Stimulated activated CD8-positive, alpha-beta memory T cell treated with anti-CD3 and anti-CD28 coated beads, Interleukin-12 subunit alpha, Interleukin-12 subunit beta, amount 100 ng/mL, for 24 hours (primary cell): ENCODE data around the gene KCMF1.

Source experiments
- DNase-seq: peaks from one replicate; pipeline ENCODE4 v3.0.0-alpha.2; 2020; ENCODE audit errors: extremely low read depth

Gene KCMF1

DNA sequence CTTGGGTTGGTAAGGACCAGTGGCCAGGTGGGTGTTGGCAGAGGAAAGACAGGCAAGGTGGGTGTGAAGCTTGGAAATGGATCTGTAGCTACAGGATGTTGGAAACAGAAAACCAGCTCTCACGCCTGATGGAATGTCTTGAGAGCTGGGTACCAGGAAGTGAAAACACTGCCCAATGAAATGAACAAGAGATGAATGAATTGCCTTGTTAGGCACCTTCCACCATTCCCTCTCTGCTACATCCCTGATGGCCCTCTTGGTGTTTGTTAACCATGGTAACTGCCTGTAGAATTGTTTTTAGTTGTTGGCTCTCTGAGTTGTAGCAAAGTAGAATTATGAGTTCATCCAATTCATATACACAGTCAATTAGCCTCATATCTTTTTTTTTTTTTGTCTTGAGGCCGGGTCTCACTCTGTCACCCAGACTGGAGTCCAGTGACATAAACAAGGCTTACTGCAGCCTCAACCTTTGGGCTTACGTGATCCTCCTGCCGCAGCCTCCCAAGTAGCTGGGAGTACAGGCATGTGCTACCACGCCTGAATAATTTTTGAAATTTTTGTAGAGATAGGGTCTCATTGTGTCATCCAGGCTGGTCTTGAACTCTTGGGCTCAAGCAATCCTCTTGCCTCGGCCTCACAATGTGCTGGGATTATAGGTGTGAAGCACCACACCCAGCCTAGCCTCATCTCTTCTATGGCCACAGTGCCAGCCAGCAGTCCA lies 9.5 kb downstream of the KCMF1 start:
- no peak for DNase-seq

DNA sequence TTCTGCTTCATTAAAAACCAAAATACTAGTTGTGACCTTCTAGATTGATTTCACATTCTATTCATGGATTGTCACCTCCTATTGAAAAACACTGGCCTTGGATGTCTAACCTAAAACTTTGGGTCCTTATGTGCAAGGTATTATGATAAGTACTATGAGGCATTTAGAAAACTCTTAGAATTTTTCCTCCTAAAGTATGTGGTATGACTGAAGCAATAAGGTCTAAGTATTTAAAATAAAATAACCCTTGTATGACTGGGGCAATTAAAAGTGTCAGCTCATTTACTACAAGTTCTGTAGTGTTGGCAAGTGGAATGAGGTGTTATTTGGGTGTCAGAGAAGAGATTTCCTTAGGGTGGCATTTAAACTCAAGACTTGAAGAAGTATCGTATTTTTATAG lies 15.1 kb downstream of the KCMF1 start:
- no peak for DNase-seq

DNA sequence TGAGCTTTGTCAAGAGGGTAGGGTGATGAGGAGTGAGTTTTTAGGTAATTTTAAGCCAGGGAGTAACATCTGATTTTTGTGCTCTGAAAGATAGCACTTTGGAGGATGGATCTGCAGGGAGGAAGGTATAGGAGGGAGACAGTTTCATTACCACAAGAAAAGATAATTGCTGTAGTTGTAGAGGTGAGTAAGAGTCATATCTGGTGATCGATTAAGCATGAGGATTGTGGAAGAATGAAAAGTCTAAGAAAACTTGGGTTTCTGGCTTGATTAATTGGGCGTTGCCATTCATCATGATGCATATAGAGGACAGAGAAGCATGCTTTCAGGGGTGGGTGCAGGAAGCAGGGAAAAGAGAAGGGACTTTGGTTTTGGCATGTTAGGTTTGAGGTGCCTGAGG lies 18.5 kb downstream of the KCMF1 start:
- no peak for DNase-seq

DNA sequence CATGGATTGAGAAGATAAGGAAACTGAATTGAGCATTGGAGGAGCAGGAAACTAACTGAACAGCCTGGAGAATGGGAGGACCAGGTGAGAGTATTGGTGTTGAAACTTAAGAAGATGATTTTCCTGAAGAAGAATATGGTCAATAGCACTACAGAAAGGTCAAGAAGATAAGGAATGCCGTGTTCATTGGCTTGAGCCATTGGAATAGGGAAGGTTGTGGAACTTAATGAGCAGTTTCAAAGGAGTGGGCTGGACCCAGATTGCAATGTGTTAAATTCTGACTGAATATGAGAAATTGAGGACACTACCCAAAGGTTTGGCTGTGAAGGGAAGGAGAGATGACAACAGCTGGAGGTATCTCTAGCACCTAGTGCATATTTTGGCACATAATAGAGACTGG lies 19.0 kb downstream of the KCMF1 start:
- DNase-seq: no peak

DNA sequence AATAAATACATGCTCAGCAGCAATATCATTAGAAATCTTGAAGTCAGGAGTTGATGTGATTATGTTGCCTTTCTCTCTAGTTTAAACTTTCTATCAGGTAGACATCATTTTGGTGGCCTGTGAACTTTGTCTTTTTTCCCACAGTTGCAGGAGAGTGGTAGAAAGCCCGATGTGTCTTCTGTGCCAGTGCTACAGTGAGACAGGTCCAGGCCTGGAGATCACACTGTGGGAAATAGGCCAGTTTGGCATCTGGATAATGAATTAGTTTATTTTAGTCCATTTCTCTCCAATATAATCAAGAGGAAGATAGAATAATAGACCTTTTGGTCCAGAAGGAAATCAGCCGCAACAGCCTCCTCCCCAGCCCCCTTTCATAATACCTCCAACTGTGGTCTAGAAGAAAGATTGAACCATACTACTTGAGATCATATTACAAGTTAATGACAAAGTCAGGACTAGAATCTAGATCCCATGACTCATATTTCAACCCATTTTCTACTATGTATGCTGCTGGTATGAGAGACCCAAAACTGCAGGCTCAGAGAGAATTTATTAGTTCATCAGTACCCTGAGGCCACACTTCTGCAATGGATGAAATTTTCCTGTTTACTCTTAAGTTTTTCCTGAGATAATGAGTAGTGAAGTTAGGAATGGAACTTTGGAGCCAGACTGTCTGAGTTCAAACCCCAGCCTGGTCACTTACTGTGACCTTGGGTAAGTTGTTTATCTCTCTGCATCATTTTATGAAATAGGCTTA lies 20.6 kb downstream of the KCMF1 start:
- DNase-seq: no peak

DNA sequence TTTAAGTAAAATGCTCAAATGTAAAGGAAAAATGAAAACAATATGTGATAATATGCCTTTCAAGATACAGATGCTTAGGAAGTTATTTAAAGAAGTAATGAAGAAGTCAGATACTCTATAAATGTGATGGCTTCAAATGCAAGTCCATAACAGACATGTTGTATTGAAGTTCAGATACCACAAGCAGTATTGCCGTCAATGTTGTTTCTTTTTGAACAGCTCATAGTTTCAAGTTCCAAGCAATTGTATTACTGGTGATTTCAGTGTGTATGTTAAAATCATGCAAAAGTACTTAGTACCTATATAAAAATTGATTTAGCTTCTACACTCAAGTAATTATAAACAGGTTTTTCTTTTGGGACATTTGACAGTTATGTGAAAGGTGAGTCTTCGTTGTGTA lies 24.9 kb downstream of the KCMF1 start:
- DNase-seq: no peak

DNA sequence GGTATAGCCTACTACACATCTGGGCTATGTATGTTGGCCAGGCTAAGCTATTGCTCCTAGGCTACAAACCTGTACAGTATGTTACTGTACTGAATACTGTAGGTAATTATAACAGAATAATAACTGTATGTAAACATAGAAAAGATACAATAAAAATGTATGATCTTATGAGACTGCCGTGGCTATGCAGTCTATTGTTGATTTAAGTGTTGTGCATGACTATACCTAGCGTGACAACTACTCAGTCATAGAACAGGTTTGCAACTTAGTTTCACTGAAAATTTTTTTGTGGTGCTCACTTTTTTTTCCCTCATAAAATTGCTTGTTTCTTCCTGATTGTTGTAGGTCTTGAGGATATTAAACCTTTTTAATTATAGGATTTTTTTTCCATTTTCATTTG lies 25.9 kb downstream of the KCMF1 start:
- DNase-seq: no peak

DNA sequence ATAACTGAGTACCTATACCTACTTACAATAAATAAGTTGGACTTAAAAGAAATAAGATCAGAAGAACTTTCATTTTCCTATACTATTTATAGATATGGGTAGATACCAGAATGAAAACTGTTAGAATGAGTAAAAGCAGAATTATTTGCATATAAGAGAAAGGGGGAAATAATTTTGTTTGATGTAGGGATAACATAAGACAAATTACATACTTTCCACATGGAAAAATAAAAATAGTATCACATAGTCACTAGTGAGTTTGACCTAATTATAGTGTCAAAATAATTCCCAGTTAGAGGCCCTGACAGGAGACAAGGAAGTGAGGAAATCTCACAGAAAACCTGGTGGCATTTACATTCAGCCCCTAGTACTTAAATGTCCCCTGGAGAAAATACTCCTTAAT lies 28.6 kb downstream of the KCMF1 start:
- DNase-seq: no peak

DNA sequence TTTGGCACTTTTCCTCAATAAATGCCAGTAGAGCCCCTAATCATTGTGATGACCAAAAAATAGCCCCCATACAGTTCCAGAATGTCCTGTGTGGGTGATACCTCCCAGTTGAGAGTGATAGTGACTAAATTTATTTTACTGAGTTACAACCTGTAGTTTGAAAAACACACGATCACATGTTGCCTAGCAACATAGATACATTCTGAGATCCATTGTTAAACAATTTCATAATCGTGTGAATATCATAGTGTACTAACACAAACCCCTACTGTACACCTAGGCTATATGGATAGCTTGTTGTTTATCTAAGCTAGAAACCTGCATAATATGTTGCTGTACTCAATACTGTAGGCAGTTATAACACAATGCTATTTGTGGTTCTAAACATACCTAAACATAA lies 30.6 kb downstream of the KCMF1 start:
- DNase-seq: no peak

DNA sequence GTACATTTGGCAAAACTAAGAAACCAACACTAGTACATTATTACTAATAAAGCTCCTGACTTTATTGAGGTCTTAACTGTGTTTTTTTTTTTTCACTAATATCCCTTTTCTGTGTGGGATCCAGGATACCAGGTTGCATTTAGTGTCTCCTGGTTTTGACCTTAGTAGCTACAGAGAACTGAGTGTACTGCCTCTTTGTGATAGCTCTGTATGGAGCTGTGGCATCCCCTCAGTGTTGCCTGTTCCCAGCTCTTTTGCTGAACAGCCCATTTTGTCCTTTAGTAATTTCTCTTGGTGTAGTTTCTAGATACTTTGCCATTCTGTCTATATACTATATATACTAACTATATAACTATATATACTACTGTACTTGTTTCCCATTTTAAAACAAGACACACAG lies 31.6 kb downstream of the KCMF1 start:
- no peak for DNase-seq

DNA sequence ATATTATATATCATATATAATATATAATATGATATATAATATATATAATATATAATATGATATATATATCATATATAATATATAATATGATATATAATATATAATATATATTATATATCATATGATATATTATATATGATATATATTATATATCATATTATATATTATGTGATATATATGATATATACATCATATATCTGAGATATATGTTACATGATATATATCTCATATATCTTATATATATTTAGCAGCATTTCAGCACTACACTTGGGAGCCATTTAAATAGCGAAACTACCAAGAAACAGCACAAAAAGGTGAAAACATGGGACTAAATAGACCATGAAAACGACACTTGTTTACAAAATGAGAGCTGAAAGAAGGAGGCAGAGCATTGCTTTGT lies 37.3 kb downstream of the KCMF1 start:
- no peak for DNase-seq

DNA sequence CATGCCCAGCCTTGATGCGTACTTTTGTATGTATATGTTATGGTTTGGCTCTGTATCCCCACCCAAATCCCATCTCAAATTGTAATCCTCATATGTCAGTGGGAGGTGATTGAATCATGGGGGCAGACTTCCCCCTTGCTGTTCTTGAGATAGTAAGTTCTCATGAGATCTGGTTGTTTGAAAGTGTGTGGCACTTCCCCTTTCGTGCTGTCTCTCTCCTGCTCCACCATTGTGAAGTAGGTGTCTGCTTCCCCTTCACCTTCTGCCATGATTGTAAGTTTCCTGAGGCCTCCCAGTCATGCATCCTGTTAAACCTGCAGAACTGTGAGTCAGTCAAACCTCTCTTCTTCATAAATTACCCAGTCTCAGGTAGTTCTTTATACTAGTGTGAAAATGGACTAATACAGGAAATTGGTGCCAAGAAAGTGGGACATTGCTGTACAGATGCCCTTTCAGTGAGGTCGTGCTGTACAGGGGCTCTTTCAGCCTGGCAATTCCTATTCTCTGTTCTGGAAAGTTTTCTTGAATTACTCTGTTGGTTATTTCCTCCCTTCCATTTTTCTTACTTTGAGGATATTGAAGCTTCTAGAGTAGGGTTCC lies 38.2 kb downstream of the KCMF1 start:
- no peak for DNase-seq

DNA sequence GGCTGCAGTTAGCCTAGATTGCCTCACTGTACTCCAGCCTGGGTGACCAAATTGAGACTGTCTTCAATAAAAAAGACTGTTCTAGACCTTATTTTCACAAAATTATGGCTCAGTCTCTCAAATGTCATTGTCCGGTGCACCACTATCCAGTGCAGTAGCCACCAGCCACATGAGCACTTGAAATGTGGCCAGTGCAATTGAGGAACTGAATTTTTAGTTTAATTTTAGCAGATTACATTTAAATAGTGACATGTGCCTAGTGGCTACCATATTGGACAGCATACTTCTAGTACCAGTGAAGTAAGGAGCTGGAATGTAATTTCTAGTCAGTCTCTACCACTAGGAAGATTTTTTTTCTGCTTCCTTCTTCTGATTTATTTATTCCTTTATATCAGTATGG lies 39.4 kb downstream of the KCMF1 start:
- DNase-seq: no peak

DNA sequence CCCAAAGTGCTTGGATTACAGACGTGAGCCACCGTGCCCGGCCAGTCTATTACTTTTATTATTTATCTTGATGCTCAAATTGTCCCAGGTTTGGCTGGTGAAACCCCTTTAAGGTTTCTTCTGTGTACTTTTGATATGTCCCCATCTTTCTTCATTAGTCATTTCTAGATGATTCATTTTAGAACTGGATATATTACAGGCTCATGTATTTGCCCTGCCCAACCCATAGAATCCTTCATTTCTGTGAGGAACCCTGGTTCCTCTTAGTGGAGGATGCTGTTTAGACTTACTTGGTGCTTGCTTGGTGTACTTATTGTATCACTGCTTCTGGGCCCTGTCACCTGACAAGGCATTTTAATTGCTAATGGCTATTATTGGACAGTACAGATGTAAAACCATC lies 40.1 kb downstream of the KCMF1 start:
- DNase-seq: no peak

DNA sequence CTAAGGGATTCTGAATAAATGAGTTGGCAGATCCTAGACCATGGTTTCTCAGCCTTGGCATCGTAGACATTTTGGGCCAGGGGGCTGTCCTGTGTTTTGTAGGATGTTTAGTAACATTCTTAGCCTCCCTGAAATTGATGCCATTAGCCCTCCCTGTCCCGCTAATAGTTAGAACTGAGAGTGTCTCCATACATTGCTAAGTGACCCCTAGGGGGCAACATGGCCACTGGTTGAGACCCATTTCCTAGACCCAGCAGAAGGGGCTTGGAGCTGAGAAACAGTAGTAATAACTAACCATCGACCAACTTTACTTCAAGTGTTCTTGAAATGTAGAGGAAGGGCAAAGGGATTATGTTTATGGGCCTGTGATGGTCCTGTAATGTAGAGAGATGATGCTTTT lies 40.8 kb downstream of the KCMF1 start:
- no peak for DNase-seq

DNA sequence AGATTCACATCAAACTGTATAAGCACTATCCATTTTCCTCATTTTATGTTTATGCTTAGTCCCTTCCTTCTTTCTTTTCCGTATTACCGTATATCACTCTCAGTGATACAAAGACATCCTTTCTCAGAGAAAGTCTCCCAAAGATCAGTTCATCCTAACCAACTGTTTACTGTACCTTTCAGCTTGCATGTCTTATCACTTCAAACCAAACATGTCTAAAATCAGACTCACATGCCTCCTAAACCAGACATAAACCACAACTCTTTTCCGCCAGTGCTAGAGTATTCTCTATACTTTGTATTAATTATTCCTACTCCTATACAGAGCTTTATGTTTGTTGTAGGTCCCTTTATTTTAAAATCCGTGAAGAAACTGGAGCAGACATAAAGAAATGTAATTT lies 41.5 kb downstream of the KCMF1 start:
- no peak for DNase-seq

DNA sequence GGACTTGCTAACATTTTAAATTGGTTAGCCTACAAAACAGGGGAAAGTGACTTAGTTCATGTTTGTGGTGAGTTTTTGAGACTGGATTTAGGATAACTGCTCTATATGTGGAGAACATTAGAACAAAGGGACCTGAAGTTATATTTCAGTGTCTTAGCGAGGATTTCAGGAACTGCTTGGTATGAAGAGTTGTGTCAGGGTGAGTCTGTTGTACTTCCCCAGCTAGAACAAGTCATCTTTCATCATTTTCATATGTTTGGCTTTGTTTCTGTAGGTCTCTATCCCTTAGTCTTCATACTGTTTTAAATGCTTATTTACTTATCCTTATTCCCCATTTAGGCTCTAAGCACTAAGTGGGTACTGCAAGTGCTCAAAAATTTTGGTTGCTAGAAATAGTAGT lies 41.9 kb downstream of the KCMF1 start:
- DNase-seq: no peak

DNA sequence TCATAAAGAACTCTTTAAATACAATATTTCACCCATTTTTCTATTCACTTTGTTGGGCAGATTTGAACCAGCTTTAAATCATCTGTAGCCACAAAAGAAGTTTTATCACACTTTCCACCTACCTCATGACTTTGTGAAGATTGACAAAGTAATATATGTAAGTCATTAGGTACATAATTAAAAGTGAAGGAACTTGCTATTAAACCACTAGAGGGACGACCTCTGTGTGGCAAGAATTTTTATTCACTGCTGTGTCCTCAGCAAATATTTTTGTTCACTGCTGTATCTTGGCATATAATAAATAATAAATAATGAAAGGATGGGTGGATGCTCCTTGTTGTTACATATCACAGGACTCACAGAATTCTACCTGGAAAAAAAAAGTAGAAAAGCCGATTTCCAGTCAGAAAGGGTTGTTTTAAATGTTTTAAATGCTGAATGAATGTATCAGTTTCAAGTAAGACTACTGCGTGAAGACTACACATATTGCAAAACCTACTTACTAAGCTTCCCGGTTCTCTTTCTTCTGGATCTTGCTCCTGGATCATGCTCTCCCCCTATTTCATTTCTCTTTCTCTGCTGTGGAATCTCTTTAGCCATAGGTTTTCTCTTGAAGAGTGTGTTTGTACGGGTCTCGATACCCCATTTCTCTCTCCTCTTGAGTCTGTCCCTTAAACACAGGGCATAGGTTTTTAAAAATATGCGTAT lies 44.8 kb downstream of the KCMF1 start:
- DNase-seq: no peak

DNA sequence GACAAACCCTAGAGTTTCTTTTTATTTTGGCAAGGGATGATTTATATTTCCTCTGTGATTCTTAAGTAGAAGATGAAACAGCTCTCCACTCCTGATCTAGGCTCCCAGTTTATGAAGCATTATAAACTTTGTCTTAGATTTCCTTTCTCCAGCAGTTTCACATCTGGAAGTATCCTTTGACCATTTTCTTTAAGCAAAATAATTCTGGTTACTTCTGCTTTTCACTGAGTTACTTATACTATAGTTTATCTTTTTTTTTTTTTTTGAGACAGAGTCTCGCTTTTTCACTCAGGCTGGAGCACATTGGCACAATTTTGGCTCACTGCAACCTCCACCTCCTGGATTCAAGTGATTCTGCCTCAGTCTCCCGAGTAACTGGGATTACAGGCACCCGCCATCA lies 45.5 kb downstream of the KCMF1 start:
- DNase-seq: no peak

DNA sequence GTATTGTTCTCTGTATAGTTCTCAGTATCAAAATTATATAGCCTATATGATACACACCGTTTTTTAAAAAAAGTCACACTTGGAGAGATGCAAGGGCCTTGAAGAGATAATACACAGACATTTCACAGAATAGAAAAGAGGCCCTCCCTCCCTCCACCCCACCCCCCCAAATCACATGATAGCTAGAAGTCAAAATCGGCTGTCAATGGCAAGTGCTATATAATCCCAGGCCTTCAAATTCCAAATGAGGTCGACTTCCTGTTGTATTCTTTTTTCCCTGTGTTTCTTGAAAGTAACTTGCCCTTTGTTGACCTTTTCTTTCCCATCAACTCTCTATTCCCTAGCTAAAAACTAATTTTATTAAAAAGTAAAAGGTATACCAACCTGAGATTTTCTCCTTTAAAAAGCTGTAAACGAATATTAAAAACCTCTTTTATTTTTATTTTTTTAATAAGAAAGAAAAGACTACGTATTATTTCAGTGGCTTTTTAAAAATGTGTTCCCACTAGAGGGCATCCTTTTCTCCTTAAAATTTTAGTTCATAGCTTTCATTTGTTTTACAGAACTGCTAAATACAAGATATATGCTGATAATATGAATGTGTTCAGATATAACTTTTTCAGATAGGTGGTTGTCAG lies 46.6 kb downstream of the KCMF1 start:
- DNase-seq: no peak

DNA sequence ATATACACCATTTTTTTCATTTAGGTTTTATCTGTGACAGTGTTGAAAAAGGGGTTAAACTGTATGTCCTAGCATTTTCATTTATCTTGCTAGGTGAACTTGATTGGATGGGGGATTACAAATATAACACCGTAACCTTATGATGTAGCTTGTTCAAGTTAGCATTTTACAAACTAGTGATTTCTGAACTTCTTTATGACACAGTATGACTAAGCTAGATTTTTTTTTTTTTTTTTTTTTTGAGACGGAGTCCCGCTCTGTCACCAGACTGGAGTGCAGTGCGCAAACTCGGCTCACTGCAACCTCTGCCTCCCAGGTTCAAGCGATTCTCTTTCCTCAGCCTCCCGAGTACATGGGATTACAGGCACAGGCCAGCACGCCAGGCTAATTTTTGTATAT lies 47.1 kb downstream of the KCMF1 start:
- DNase-seq: no peak

DNA sequence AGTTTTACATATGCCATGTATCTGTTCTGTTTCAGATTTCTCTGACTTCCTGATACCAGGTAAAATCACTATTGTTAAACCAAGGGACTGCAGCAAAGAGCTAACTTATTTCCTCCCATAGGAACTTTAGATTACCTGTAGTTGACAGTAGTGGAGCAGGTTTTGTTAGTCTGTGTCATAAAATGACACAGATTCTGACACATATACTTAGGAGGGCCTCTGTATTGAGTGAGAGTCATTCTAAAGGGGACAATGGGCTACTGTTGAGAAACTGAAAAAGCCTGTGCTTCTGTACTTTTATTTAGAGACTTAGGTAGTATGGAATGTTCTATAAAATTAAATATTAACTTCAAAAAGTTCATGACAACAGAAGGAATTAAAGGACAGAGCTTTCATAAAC lies 48.2 kb downstream of the KCMF1 start:
- DNase-seq: no peak
